Stimulated activated CD4-positive, alpha-beta T cell treated with anti-CD3 and anti-CD28 coated beads, TNF-alpha, amount 100 ng/mL, for 24 hours (primary cell): ENCODE data around the gene TPP2.

Experiments used
- DNase-seq, 3 experiments: peaks; one replicate each; pipeline ENCODE4 v3.0.0-alpha.2; 2020; ENCODE audit warnings: low read depth in 3 of 3

TPP2 gene

GRCh38 chr13:102693776-102694175 lies 97.0 kb downstream of the TPP2 start:
- DNase-seq: no peak

DNA sequence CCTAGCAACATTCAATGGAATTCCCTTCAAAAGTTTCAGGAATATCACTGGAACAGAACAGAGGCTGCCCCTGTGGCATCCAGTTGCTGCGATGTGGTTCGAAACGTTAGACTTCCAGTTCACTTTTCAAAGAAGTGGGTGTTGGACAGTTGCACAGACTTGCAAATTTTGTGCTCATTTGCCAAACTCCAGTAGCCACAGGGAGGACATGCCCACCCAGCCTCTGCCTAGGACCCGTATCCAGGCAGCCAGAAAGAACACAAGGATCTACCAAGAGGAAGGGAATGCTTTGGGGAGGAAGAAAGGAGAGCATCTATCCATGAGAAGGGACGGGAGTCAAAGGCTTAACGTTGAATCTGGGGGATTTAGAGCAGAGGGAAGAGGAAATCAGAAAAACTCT lies 98.2 kb downstream of the TPP2 start, which contains the start of gene METTL21C:
METTL21C (minus strand) TSS at position 108 of the 400 bp plus-strand sequence. CDS start 546 bp downstream, outside the sequence.
- no peak for DNase-seq

GRCh38 chr13:102696465-102696864 lies 99.7 kb downstream of the TPP2 start:
- DNase-seq: no peak

- DNase-seq: no peak
Measured at GRCh38 chr13:102697264-102697663, 100.5 kb downstream of the TPP2 start.

DNA sequence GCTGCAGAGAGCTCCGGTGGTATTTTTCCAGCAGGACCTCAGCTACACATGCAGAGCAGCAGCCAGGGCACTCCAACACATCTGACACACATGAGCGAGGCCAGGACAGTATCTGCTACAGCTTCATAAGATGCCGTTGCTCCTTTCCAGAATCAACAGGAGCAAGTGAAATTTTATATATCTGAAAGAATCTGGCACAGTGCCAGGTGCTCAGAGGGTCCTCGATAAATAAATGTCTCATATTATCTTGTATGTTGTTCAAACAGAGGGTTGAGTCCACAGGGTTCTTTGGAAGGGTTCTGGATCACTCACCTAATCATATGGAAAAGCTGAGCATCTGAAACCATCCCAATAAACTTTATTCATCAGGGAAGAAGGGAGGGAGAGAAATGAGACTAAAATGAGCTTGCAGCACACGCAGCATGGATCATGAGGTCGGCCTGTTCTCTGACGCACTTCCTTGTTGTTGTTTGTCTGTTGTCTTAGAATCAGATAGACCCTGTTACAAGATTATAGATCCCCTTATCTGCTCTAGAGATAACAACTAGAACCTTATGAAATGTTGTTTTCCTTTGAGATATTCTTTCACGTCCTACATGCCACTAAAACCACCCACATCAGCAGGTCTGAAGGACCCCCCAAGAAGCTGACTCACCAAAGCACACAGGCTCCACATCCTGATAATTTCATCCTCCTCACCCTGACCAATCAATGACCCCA lies 101.3 kb downstream of the TPP2 start:
- no peak for DNase-seq

GRCh38 chr13:102698649-102698980 lies 101.8 kb downstream of the TPP2 start:
- no peak for DNase-seq

DNA sequence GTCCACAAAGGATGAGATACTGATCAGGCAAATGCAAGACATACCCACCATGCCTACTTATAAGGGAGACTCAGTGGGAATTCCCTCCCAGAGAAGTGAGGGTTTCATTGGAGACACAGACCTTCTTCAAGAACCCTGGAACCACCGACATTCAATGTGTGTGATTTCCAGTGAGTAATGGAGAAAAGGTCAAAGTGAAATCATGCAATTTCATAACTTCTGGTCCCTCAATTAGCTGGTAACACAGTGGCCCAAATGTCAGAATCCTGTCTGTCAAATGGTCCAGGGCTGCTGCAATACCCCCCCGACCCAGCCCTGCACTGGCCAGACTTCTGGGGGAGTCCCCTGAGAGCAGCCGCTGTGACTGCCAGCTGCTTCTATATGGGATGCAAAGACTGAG lies 102.7 kb downstream of the TPP2 start:
- no peak for DNase-seq

GRCh38 chr13:102700088-102701031 lies 103.6 kb downstream of the TPP2 start:
- no peak for DNase-seq

GRCh38 chr13:102701331-102701730 lies 104.5 kb downstream of the TPP2 start:
- DNase-seq: no peak

- no peak for DNase-seq
Measured at GRCh38 chr13:102702965-102703725, 106.4 kb downstream of the TPP2 start.

DNA sequence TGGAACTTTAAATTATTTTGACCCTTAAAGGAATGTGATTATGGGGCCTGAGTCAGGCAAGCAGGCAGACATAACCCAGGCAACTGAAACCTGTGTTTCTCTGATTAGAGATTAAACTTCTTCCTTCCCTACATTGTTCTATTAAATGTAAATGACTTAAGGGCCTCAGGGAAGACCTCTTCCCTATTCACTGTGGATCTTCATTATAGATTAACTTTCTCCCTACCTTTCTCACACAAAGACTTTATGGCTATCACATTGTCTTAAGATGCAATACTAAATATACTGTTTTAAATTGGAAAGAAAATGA lies 106.9 kb downstream of the TPP2 start:
- no peak for DNase-seq

- DNase-seq: no peak
Measured at GRCh38 chr13:102704238-102705058, 107.7 kb downstream of the TPP2 start.

DNA sequence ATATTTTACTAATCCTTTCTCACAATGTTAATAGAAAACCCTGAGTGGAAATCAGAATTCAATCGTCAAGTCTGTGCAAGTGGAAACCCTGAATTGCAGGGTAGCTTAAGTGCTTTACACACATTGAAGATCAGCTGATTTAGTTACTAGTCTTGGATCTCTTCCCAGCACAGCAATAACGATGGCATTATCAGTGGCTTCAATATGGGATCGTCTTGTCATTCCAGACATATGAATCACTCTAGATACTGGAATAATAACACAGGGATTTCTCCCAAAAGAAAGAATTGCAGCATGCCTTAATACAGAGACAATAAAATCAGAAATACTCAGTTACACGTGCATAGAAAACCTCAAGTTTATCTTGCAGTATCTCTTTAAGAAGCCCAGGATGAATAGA lies 110.7 kb downstream of the TPP2 start:
- no peak for DNase-seq

GRCh38 chr13:102708211-102708610 lies 111.4 kb downstream of the TPP2 start:
- DNase-seq: no peak

GRCh38 chr13:102708991-102709390 lies 112.2 kb downstream of the TPP2 start:
- no peak for DNase-seq

GRCh38 chr13:102709536-102709935 lies 112.8 kb downstream of the TPP2 start:
- no peak for DNase-seq

DNA sequence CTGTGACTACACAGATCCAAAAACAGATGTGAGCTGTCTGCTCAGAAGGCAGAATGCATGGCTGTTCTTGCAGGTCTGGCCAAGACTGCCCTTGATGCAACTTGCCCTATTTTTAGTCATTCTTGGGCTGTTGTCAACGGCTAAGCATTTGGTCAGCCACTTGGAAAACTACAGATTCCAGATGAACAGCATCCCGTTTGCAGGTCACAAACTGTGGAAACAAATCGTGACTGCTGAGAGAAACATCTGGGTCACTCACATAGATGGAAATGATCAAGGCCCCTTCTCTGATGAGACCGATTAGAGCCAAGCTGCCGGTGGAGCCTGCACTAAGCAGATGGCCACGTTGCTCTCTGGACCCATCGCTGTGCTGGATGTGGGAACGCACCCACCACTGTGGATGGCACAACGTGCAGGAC lies 113.5 kb downstream of the TPP2 start:
- no peak for DNase-seq

GRCh38 chr13:102715447-102715846 lies 118.7 kb downstream of the TPP2 start:
- no peak for DNase-seq

DNA sequence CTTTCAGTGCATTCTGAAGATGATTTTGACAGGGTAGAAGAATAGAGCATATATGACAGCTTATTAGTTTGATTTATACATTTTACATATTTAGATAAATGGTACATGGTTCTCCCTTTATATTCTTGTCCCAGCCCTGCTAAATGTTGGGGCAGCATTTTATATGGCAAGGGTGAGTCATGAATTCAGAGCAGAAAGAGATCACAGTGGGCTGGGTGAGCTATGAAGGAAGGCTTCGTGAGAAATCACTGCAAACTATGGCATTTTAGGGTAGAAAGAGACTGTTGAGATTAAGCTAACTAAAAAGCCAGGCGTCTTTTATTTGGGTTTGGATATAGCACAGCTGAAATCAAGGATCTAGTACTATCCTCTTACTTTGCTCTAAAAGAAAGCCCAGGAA lies 122.0 kb downstream of the TPP2 start:
- DNase-seq: no peak

DNA sequence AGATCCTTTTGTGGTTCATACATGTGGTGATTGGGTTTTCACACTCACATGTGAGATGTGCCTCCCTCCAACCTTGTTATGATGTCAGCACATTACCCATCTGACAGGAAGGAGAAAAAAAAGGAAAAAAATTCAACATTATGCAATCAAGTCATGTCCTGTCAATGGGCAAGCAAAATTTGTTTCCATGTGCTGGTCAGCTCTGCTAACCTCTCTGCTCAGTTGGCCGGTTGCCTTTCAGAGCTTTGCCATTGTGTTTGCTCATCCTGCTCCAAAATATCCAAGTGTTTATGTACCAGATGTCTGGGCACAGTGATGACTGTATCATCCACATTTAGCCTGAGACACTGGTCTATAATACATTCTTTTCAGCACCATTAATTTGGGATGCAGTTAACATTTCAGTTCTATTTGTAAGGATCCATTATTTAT lies 125.0 kb downstream of the TPP2 start:
- DNase-seq: no peak

DNA sequence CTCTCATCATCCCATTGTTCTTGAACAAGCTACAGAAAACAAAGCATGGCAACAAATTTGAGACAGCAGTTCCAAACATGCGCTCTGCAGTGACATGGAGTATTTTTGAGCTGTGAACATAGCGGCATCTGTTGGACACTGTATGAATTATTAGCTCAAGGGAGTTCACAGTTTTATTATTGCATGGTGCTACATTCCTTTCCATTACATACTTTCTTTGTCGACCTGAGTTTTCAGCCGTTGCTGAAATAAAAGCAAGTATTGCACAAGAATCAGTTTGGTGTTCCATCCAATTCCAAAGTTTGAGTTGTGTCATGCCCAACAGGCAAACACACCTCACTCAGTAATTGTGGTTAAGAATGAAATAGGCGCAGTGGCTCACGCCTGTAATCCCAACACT lies 128.1 kb downstream of the TPP2 start:
- no peak for DNase-seq
